HCT116 (cell line): Measurements from ENCODE around the gene CMTM8. TPM values are rescaled to one million over a fixed set of nuclear protein-coding genes. Genes with fewer than 3 reads are reported as not detected.

Experiments used
- ATAC-seq: fragments of 200-7000 bp; cut with Tn5 transposase; 2 replicates; pipeline ENCODE4 v1.9.1; 2020; ENCODE audit warnings: mild to moderate bottlenecking, moderate library complexity
- BruUV-seq: library from RNA; stranded (reverse); fragments of 400-500 nt; replicated peaks from 2 replicates; lab custom pipeline; 2021; lab: Mats Ljungman, UMichigan
- CTCF ChIA-PET: fragments of 300-600 bp; sonication (Branson Sonifier 250); formaldehyde crosslinking; loops from one replicate; lab custom pipeline; 2021; ENCODE audit warnings: antibody characterized with exemption; lab: Charles Lee
- POLR2A ChIA-PET: fragments of 300-600, 350-600 bp; sonication (Branson Sonifier 250); formaldehyde crosslinking; loops from one replicate; lab custom pipeline; 2021; ENCODE audit warnings: antibody characterized with exemption; lab: Charles Lee
- RAD21 ChIA-PET, 2 experiments: fragments of 300-600 bp; sonication (Branson Sonifier 250); formaldehyde crosslinking; loops; one replicate each; lab custom pipeline; 2023; ENCODE audit warnings: low total read pairs in 2 of 2; ENCODE audit not compliant: uncharacterized antibody in 2 of 2, unreplicated experiment in 2 of 2, low non-redundant PET in 1 of 2; lab: Charles Lee
- DNase-seq: peaks from one replicate; pipeline ENCODE4 v3.0.0-alpha.2; 2010; ENCODE audit warnings: low read depth, low spot score
- H2AFZ ChIP-seq: fragments of 200-600 bp; shearing (Covaris generic), sonication (generic); 2 replicates; pipeline ENCODE4 v1.6.1; 2017; ENCODE audit warnings: low read depth, mixed run types, mixed read lengths, antibody characterized with exemption, low read length; ENCODE audit not compliant: poor library complexity, severe bottlenecking
- H3K27ac ChIP-seq: 2 replicates; pipeline ENCODE4 v1.5.1; 2012; ENCODE audit warnings: low read depth, low read length
- H3K27me3 ChIP-seq: fragments of 200-600 bp; sonication (generic); 2 replicates; pipeline ENCODE4 v1.6.1; 2016; ENCODE audit warnings: mixed run types, low read length, mixed read lengths; ENCODE audit not compliant: insufficient read depth
- H3K36me3 ChIP-seq, 2 experiments: fragments of 200-500 bp in 1 of 2; fragments of 200-600 bp in 1 of 2; sonication (Bioruptor generic) in 1 of 2; sonication (generic) in 1 of 2; 2 replicates each; pipeline versions ENCODE4 v1.5.1 to v1.6.1; 2014 to 2016; ENCODE audit warnings: low read length in 2 of 2, inconsistent platforms in 1 of 2, mixed read lengths in 1 of 2, mixed run types in 1 of 2; ENCODE audit not compliant: insufficient read depth in 2 of 2, control insufficient read depth in 1 of 2
- H3K4me1 ChIP-seq, 2 experiments: fragments of 200-600 bp in 1 of 2; sonication (generic) in 1 of 2; 2 replicates each; pipeline versions ENCODE4 v1.5.1 to v1.6.1; 2012 to 2017; ENCODE audit warnings: low read length in 2 of 2, inconsistent platforms in 1 of 2, mild to moderate bottlenecking in 1 of 2, mixed read lengths in 1 of 2, mixed run types in 1 of 2, moderate library complexity in 1 of 2; ENCODE audit not compliant: insufficient read depth in 2 of 2, control insufficient read depth in 1 of 2
- H3K4me2 ChIP-seq: fragments of 200-600 bp; sonication (generic); 2 replicates; pipeline ENCODE4 v1.6.1; 2017; ENCODE audit warnings: mixed run types, low read length, mixed read lengths
- H3K4me3 ChIP-seq, 2 experiments: fragments of 200-600 bp in 1 of 2; sonication (generic) in 1 of 2; replicated peaks in 1 of 2; 2 replicates each; pipeline ENCODE4 v1.5.1; 2011 to 2016; ENCODE audit warnings: low read length in 2 of 2, control low read depth in 1 of 2, low read depth in 1 of 2, mild to moderate bottlenecking in 1 of 2, mixed read lengths in 1 of 2, mixed run types in 1 of 2
- H3K79me2 ChIP-seq: fragments of 200-600 bp; sonication (generic); 2 replicates; pipeline ENCODE4 v1.6.1; 2017; ENCODE audit warnings: mild to moderate bottlenecking, mixed run types, low read length, moderate library complexity, mixed read lengths; ENCODE audit not compliant: insufficient read depth
- H3K9ac ChIP-seq: fragments of 200-600 bp; sonication (generic); 2 replicates; pipeline ENCODE4 v1.6.1; 2016; ENCODE audit warnings: low read length, mixed read lengths
- H3K9me2 ChIP-seq: fragments of 200-600 bp; sonication (generic), shearing (Covaris generic); 2 replicates; pipeline ENCODE4 v1.6.1; 2017; ENCODE audit warnings: mixed run types, mild to moderate bottlenecking, moderate library complexity; ENCODE audit not compliant: insufficient read depth
- H3K9me3 ChIP-seq, 2 experiments: fragments of 200-500 bp in 1 of 2; fragments of 200-600 bp in 1 of 2; sonication (Bioruptor generic) in 1 of 2; sonication (generic) in 1 of 2; 2 replicates each; pipeline ENCODE4 v1.6.1; 2014 to 2017; ENCODE audit warnings: low read length in 2 of 2, mixed read lengths in 2 of 2, inconsistent platforms in 1 of 2, low read depth in 1 of 2, mild to moderate bottlenecking in 1 of 2, mixed run types in 1 of 2, moderate library complexity in 1 of 2; ENCODE audit not compliant: control insufficient read depth in 1 of 2, insufficient read depth in 1 of 2
- H4K20me1 ChIP-seq: fragments of 200-600 bp; sonication (generic), shearing (Covaris generic); 2 replicates; pipeline ENCODE4 v1.6.1; 2017; ENCODE audit warnings: mixed run types, mild to moderate bottlenecking, moderate library complexity; ENCODE audit not compliant: insufficient read depth
- CEBPB ChIP-seq: IDR thresholded peaks from 2 replicates; pipeline ENCODE4 v1.6.1; 2012; ENCODE audit warnings: low read depth
- EGR1 ChIP-seq: IDR thresholded peaks from 2 replicates; pipeline ENCODE4 v1.6.1; 2012; ENCODE audit warnings: low read depth
- ELF1 ChIP-seq: IDR thresholded peaks from 2 replicates; pipeline ENCODE4 v1.6.1; 2012; ENCODE audit warnings: low read depth, borderline replicate concordance
- EZH2 ChIP-seq: fragments of 200-600 bp; sonication (generic); IDR thresholded peaks from 2 replicates; pipeline ENCODE4 v1.6.1; 2017; ENCODE audit warnings: antibody characterized with exemption, mixed run types
- EZH2phosphoT487 ChIP-seq: fragments of 200-600 bp; IDR thresholded peaks from 2 replicates; pipeline ENCODE4 v1.6.1; 2018; ENCODE audit warnings: antibody characterized with exemption, borderline replicate concordance
- POLR2A ChIP-seq: IDR thresholded peaks from 2 replicates; pipeline ENCODE4 v1.7.0; 2011; ENCODE audit warnings: borderline replicate concordance; ENCODE audit not compliant: insufficient read depth, insufficient read length; ENCODE audit errors: extremely low read depth
- POLR2AphosphoS5 ChIP-seq: IDR thresholded peaks from 2 replicates; pipeline ENCODE4 v1.6.1; 2011; ENCODE audit warnings: mild to moderate bottlenecking, low read depth, low read length, moderate library complexity
- RAD21 ChIP-seq: IDR thresholded peaks from 2 replicates; pipeline ENCODE4 v1.6.1; 2012; ENCODE audit warnings: low read depth, mild to moderate bottlenecking
- SP1 ChIP-seq: IDR thresholded peaks from 2 replicates; pipeline ENCODE4 v1.6.1; 2012; ENCODE audit warnings: low read depth
- TCF7L2 ChIP-seq: IDR thresholded peaks from 2 replicates; pipeline ENCODE4 v1.7.0; 2011; ENCODE audit warnings: borderline replicate concordance, inconsistent platforms; ENCODE audit not compliant: insufficient read depth, insufficient read length; ENCODE audit errors: extremely low read depth
- YY1 ChIP-seq: IDR thresholded peaks from 2 replicates; pipeline ENCODE4 v1.6.1; 2011; ENCODE audit warnings: low read length, low read depth, moderate library complexity, mild to moderate bottlenecking; ENCODE audit not compliant: insufficient replicate concordance; ENCODE audit errors: extremely low read depth
- ZNF274 ChIP-seq: fragments of 200-500 bp; sonication (Bioruptor generic); IDR thresholded peaks from 2 replicates; pipeline ENCODE4 v1.6.1; 2014; ENCODE audit warnings: mild to moderate bottlenecking, low read depth, low read length, inconsistent platforms
- intact Hi-C: fragments of 100-400 bp; cut with micrococcal nuclease; formaldehyde crosslinking; loops from 2 replicates; pipeline ENCODE4 v1.10.0; 2022
- total RNA-seq: library from RNA; stranded (reverse); gene quantifications from one replicate; pipeline ENCODE4 v1.2.1, GENCODE V29; 2021; ENCODE audit not compliant: unreplicated experiment
- TF ChIP-seq, protein P1 (sequence below): IDR thresholded peaks from 2 replicates; pipeline ENCODE4 v1.6.1; 2012
- TF ChIP-seq, protein P2 (sequence below): IDR thresholded peaks from 2 replicates; pipeline ENCODE4 v1.6.1; 2011; ENCODE audit warnings: mild to moderate bottlenecking, low read length, moderate library complexity; ENCODE audit not compliant: insufficient replicate concordance; ENCODE audit errors: extremely low read depth
- TF ChIP-seq, protein P3 (sequence below): IDR thresholded peaks from 2 replicates; pipeline ENCODE4 v1.6.1; 2012; ENCODE audit warnings: low read depth

The CMTM8 gene
- total RNA-seq, 1 experiment from 2014 or later: 19.4 TPM

DNA sequence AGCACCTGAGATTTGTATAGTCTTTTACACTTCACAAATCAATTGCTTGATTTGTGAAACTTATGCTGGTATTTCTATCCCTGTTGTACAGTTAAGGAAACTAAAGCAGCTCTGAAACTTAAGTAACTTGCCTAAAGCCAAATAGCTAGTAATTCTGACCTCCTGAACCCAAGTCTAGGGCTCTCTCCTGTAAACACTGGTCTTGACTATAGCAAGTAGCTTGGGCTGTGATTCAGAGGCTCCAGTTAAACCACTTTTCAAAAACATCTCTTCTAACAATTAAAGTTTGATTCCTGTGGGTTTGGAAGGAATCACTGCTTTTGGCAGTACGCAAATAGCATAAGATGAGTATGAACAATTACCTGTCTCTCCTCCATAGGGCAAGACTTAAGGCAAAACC lies 18.5 kb upstream of the CMTM8 start (continued):
- TF ChIP-seq YY1 (no peak), POLR2A (no peak), EZH2phosphoT487 (no peak), SP1 (no peak), EZH2 (no peak), CEBPB (no peak), EGR1 (no peak), POLR2AphosphoS5 (no peak)
- TF ChIP-seq, protein P1, sequence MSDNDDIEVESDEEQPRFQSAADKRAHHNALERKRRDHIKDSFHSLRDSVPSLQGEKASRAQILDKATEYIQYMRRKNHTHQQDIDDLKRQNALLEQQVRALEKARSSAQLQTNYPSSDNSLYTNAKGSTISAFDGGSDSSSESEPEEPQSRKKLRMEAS: no peak

DNA sequence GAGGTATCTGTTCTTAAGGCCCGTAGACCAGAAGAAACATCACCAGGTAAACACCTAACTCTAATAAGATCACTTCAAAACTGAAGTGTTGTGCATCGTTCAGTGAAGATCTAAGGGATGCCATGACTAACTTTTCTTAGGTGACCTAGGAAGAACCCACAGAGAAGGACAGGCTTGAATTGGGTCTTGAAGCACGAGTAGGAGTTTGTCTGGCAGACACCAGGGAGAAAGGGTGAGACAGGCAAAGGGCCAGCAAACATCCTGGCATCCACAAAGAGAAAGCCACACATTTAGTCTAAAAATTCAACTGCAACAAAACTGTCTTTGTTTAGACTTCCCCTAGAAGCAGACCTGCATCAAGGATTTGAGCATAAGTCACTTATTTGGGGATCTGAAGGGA lies 15.5 kb upstream of the CMTM8 start:
- Histone ChIP-seq H3K4me1 (peaks cover 25 to 36% of the 10 kb centered on the region in 2 experiments), H3K27me3 (no peaks in the 10 kb centered on the region), H2AFZ (no peak overlapping the region), H3K79me2 (no peaks in the 10 kb centered on the region), H3K9me2 (no peaks in the 10 kb centered on the region), H3K9ac (no peak overlapping the region), H3K4me2 (no peak overlapping the region), H3K36me3 (no peaks in the 10 kb centered on the region), H4K20me1 (no peaks in the 10 kb centered on the region), H3K9me3 (peaks cover 0 to 7% of the 10 kb centered on the region in 2 experiments; a peak in 1 of 4 replicates), H3K27ac (no peak overlapping the region), H3K4me3 (no peak overlapping the region)
- ChIA-PET CTCF (no interaction called here), POLR2A (no interaction called here), RAD21 (no interaction called here)
- DNase-seq (no peak), ATAC-seq (no peak)
- BruUV-seq: no TSS peak
- intact Hi-C loops: no loop called here
- TF ChIP-seq ELF1: no peak
- TF ChIP-seq, protein P2, sequence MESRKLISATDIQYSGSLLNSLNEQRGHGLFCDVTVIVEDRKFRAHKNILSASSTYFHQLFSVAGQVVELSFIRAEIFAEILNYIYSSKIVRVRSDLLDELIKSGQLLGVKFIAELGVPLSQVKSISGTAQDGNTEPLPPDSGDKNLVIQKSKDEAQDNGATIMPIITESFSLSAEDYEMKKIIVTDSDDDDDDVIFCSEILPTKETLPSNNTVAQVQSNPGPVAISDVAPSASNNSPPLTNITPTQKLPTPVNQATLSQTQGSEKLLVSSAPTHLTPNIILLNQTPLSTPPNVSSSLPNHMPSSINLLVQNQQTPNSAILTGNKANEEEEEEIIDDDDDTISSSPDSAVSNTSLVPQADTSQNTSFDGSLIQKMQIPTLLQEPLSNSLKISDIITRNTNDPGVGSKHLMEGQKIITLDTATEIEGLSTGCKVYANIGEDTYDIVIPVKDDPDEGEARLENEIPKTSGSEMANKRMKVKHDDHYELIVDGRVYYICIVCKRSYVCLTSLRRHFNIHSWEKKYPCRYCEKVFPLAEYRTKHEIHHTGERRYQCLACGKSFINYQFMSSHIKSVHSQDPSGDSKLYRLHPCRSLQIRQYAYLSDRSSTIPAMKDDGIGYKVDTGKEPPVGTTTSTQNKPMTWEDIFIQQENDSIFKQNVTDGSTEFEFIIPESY: no peak
- no peak for TF ChIP-seq ZNF274
- TF ChIP-seq TCF7L2: no peak
- no peak for TF ChIP-seq POLR2A
- TF ChIP-seq, protein P3, sequence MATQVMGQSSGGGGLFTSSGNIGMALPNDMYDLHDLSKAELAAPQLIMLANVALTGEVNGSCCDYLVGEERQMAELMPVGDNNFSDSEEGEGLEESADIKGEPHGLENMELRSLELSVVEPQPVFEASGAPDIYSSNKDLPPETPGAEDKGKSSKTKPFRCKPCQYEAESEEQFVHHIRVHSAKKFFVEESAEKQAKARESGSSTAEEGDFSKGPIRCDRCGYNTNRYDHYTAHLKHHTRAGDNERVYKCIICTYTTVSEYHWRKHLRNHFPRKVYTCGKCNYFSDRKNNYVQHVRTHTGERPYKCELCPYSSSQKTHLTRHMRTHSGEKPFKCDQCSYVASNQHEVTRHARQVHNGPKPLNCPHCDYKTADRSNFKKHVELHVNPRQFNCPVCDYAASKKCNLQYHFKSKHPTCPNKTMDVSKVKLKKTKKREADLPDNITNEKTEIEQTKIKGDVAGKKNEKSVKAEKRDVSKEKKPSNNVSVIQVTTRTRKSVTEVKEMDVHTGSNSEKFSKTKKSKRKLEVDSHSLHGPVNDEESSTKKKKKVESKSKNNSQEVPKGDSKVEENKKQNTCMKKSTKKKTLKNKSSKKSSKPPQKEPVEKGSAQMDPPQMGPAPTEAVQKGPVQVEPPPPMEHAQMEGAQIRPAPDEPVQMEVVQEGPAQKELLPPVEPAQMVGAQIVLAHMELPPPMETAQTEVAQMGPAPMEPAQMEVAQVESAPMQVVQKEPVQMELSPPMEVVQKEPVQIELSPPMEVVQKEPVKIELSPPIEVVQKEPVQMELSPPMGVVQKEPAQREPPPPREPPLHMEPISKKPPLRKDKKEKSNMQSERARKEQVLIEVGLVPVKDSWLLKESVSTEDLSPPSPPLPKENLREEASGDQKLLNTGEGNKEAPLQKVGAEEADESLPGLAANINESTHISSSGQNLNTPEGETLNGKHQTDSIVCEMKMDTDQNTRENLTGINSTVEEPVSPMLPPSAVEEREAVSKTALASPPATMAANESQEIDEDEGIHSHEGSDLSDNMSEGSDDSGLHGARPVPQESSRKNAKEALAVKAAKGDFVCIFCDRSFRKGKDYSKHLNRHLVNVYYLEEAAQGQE: no peak
- TF ChIP-seq RAD21: no peak
